ENCODE results near the gene SLC13A1. TPM values are rescaled to one million over a fixed set of nuclear protein-coding genes. Genes with fewer than 3 reads are reported as not detected.
A peak's percentile ranks its signal among the peaks of the same experiment; 100 is the strongest.

SLC13A1 gene
- total RNA-seq, 1 experiment from 2014 or later, result not detected

- Mint-ChIP-seq H3K9me3 (ENCODE audit: unreplicated experiment) (no peaks in the 10 kb centered on the region), H3K4me1 (ENCODE audit: insufficient read depth, unreplicated experiment) (peaks cover 6% of the 10 kb centered on the region), H3K4me3 (ENCODE audit: unreplicated experiment) (no peak overlapping the region), H3K27me3 (ENCODE audit: insufficient read depth, unreplicated experiment) (no peaks in the 10 kb centered on the region), H3K36me3 (ENCODE audit: insufficient read depth, unreplicated experiment) (no peaks in the 10 kb centered on the region), H3K27ac (ENCODE audit: low read depth, unreplicated experiment) (no peak overlapping the region)
- ChIA-PET CTCF (interaction anchor here (1.4 kb wide), 1 partner anchor 8 kb away, joined by 4 read pairs; no protein-coding TSS in a partner anchor), POLR2A (no interaction called here)
- BruUV-seq (replicated peaks), result no TSS peak
- DNase-seq (ENCODE audit: unreplicated experiment), result no peak
- intact Hi-C loops (cut with micrococcal nuclease), result no loop called here
- no peak for TF ChIP-seq CTCF (IDR thresholded peaks at IDR 0.05; ENCODE audit: unreplicated experiment)
Measured at GRCh38 chr7:123122916-123123315, 76.9 kb downstream of the SLC13A1 start.

DNA sequence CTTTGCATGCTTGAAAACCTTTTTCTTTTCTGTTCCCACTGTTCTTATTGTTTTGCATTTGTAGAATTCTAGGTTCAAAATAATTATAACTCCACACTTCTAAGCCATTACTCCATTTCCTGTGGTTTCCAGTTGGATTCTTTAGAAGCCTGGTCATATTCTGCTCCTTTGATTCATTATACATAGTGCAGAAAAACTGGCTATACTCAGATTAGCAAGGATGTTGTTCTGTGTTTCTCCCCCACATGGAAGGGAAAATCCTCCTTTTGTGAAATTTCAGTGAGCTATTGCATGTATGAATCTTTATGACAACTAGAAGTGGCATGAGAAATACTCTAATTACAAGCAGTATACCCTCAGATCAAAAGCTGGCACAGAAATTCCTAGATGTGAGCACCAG is 79.5 kb downstream of the SLC13A1 start:
- Mint-ChIP-seq H3K9me3 (ENCODE audit: unreplicated experiment) (no peaks in the 10 kb centered on the region), H3K4me1 (ENCODE audit: insufficient read depth, unreplicated experiment) (peaks cover 6% of the 10 kb centered on the region), H3K27me3 (ENCODE audit: insufficient read depth, unreplicated experiment) (no peaks in the 10 kb centered on the region), H3K36me3 (ENCODE audit: insufficient read depth, unreplicated experiment) (no peaks in the 10 kb centered on the region), H3K27ac (ENCODE audit: low read depth, unreplicated experiment) (no peak overlapping the region), H3K4me3 (ENCODE audit: unreplicated experiment) (no peak overlapping the region)
- intact Hi-C loops (cut with micrococcal nuclease), result no loop called here
- TF ChIP-seq CTCF (IDR thresholded peaks at IDR 0.05; ENCODE audit: unreplicated experiment), result no peak
- POLR2A ChIA-PET, result interaction anchor here (0.6 kb wide), 1 partner anchor 213 kb away, joined by 4 read pairs; no protein-coding TSS in a partner anchor
- DNase-seq (ENCODE audit: unreplicated experiment), result peak; percentile 8
- no TSS peak for BruUV-seq (replicated peaks)
- CTCF ChIA-PET, result interaction anchor here (1.2 kb wide), 1 partner anchor 9 kb away, joined by 3 read pairs; no protein-coding TSS in a partner anchor

DNA sequence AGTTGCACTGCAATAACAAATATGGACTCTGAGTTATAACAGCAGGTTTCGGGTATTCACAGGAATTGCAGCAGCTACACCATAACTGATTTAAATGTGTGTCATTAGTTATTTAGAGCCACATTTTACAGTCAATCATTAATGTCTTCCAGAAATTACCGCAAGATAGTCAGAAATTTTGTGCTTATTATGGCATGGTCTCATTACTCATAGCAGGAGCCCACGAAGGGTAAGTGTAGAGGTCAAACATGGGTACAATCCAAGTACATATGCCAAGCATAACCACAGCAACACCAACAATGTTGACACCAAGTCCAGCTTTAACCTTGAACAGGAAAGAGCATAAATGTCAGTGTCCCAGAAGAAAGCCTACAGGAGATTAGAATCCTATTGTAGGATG is 84.4 kb downstream of the SLC13A1 start:
- Mint-ChIP-seq H3K4me1 (ENCODE audit: insufficient read depth, unreplicated experiment) (no peaks in the 10 kb centered on the region), H3K4me3 (ENCODE audit: unreplicated experiment) (no peak overlapping the region), H3K36me3 (ENCODE audit: insufficient read depth, unreplicated experiment) (no peaks in the 10 kb centered on the region), H3K27ac (ENCODE audit: low read depth, unreplicated experiment) (no peak overlapping the region), H3K27me3 (ENCODE audit: insufficient read depth, unreplicated experiment) (no peaks in the 10 kb centered on the region), H3K9me3 (ENCODE audit: unreplicated experiment) (no peaks in the 10 kb centered on the region)
- no TSS peak for BruUV-seq (replicated peaks)
- POLR2A ChIA-PET, result no interaction called here
- DNase-seq (ENCODE audit: unreplicated experiment), result no peak
- CTCF ChIA-PET, result no interaction called here
- intact Hi-C loops (cut with micrococcal nuclease), result no loop called here
- no peak for TF ChIP-seq CTCF (IDR thresholded peaks at IDR 0.05; ENCODE audit: unreplicated experiment)

- no peak for TF ChIP-seq CTCF (IDR thresholded peaks at IDR 0.05; ENCODE audit: unreplicated experiment)
- CTCF ChIA-PET, result no interaction called here
- Mint-ChIP-seq H3K4me1 (ENCODE audit: insufficient read depth, unreplicated experiment) (no peaks in the 10 kb centered on the region), H3K9me3 (ENCODE audit: unreplicated experiment) (no peaks in the 10 kb centered on the region), H3K27ac (ENCODE audit: low read depth, unreplicated experiment) (no peak overlapping the region), H3K4me3 (ENCODE audit: unreplicated experiment) (no peak overlapping the region), H3K36me3 (ENCODE audit: insufficient read depth, unreplicated experiment) (no peaks in the 10 kb centered on the region), H3K27me3 (ENCODE audit: insufficient read depth, unreplicated experiment) (no peaks in the 10 kb centered on the region)
- intact Hi-C loops (cut with micrococcal nuclease), result no loop called here
- DNase-seq (ENCODE audit: unreplicated experiment), result no peak
- no TSS peak for BruUV-seq (replicated peaks)
- POLR2A ChIA-PET, result no interaction called here
Measured at GRCh38 chr7:123114288-123114687, 85.5 kb downstream of the SLC13A1 start.

Measured in MCF 10A (cell line).